Thyroid gland (tissue), 4 donors: Measurements from ENCODE around the gene AGPAT4. TPM values are rescaled to one million over a fixed set of nuclear protein-coding genes. Genes with fewer than 3 reads are reported as not detected.

Experiments
- DNase-seq, 2 donors: peaks; one replicate each; pipeline ENCODE4 v3.0.0-alpha.2; 2019
- H3K27ac ChIP-seq, 3 donors: fragments of 200-600 bp; sonication (generic); 1 replicate in 2 of 3; 2 replicates in 1 of 3; pipeline ENCODE4 v1.5.1; 2016 to 2019; ENCODE audit warnings: mild to moderate bottlenecking in 1 of 3, moderate library complexity in 1 of 3
- H3K27me3 ChIP-seq: fragments of 200-600 bp; sonication (generic); one replicate; pipeline ENCODE4 v1.5.1; 2019
- H3K36me3 ChIP-seq, 2 donors: fragments of 200-600 bp; sonication (generic); one replicate each; pipeline ENCODE4 v1.5.1; 2016 to 2019
- H3K4me1 ChIP-seq, 2 donors: fragments of 200-600 bp; sonication (generic); one replicate each; pipeline ENCODE4 v1.5.1; 2017 to 2019
- H3K4me3 ChIP-seq, 3 donors: fragments of 200-600 bp; sonication (generic); replicated peaks in 1 of 3; 1 replicate in 2 of 3; 2 replicates in 1 of 3; pipeline ENCODE4 v1.5.1; 2016; ENCODE audit warnings: mild to moderate bottlenecking in 1 of 3
- H3K9me3 ChIP-seq: fragments of 200-600 bp; sonication (generic); one replicate; pipeline ENCODE4 v1.5.1; 2017
- POLR2A ChIP-seq, 2 donors: fragments of 450-650 bp; IDR thresholded peaks; one replicate each; pipeline ENCODE4 v1.6.1; 2017; ENCODE audit warnings: antibody characterized with exemption in 2 of 2, mild to moderate bottlenecking in 2 of 2, moderate library complexity in 1 of 2
- WGBS, 2 donors: methylation state at CpG; one replicate each; pipeline ENCODE4 v1.1.5; 2017; 5-methylcytosine and 5-hydroxymethylcytosine counted together
- intact Hi-C: fragments of 100-400 bp; cut with DNase I; formaldehyde crosslinking; loops from one replicate; pipeline ENCODE4 v1.15.1; 2023
- total RNA-seq, 4 donors: library from RNA; depleted of rRNA; stranded (reverse); fragments of >200 nt; gene quantifications; one replicate each; pipeline ENCODE4 v1.2.3, GENCODE V29; 2016
- TF ChIP-seq, protein P1 (sequence below), 6 experiments: fragments of 200-600 bp in 3 of 6; fragments of 450-650 bp in 3 of 6; sonication (generic) in 3 of 6; IDR thresholded peaks; one replicate each; pipeline ENCODE4 v1.5.1; 2016 to 2019; ENCODE audit warnings: antibody characterized with exemption in 6 of 6, mild to moderate bottlenecking in 2 of 6, inconsistent platforms in 1 of 6, moderate library complexity in 1 of 6

Gene AGPAT4
- total RNA-seq, 4 donors from 2014 or later, result 6.1 to 12.8 (median 6.9) TPM

GRCh38 chr6:161211380-161212035, 62.4 kb downstream of the AGPAT4 start:
- H3K27ac ChIP-seq, result no peak overlapping the region
- no peaks in the 10 kb centered on the region for H3K27me3 ChIP-seq
- H3K36me3 ChIP-seq, result no peaks in the 10 kb centered on the region
- 92% methylated on average over 3 of the region's 3 CpGs for WGBS, 2 donors
- TF ChIP-seq, protein P1, sequence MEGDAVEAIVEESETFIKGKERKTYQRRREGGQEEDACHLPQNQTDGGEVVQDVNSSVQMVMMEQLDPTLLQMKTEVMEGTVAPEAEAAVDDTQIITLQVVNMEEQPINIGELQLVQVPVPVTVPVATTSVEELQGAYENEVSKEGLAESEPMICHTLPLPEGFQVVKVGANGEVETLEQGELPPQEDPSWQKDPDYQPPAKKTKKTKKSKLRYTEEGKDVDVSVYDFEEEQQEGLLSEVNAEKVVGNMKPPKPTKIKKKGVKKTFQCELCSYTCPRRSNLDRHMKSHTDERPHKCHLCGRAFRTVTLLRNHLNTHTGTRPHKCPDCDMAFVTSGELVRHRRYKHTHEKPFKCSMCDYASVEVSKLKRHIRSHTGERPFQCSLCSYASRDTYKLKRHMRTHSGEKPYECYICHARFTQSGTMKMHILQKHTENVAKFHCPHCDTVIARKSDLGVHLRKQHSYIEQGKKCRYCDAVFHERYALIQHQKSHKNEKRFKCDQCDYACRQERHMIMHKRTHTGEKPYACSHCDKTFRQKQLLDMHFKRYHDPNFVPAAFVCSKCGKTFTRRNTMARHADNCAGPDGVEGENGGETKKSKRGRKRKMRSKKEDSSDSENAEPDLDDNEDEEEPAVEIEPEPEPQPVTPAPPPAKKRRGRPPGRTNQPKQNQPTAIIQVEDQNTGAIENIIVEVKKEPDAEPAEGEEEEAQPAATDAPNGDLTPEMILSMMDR (IDR thresholded peaks at IDR 0.05), result no peak
- no peak for TF ChIP-seq POLR2A (IDR thresholded peaks at IDR 0.05)
- H3K4me3 ChIP-seq, result no peak overlapping the region
- no peak for DNase-seq
- intact Hi-C loops, result no loop called here
- H3K4me1 ChIP-seq, result peaks cover 38 to 42% of the 10 kb centered on the region in 2 donors
- H3K9me3 ChIP-seq, result no peaks in the 10 kb centered on the region

- TF ChIP-seq POLR2A (IDR thresholded peaks at IDR 0.05), result no peak
- TF ChIP-seq, protein P1 (IDR thresholded peaks at IDR 0.05), result no peak
- H3K27ac ChIP-seq, result no peak overlapping the region
- H3K4me3 ChIP-seq, result no peak overlapping the region
- 97 to 99% methylated on average over 2 of the region's 2 CpGs for WGBS, 2 donors
- H3K4me1 ChIP-seq, result peaks cover 33 to 35% of the 10 kb centered on the region in 2 donors
- no peaks in the 10 kb centered on the region for H3K27me3 ChIP-seq
- no peaks in the 10 kb centered on the region for H3K9me3 ChIP-seq
- H3K36me3 ChIP-seq, result no peaks in the 10 kb centered on the region
- intact Hi-C loops, result no loop called here
- no peak for DNase-seq
Observed at GRCh38 chr6:161210857-161211256, 63.0 kb downstream of the AGPAT4 start.

GRCh38 chr6:161207200-161207599, 66.7 kb downstream of the AGPAT4 start:
- no peak for DNase-seq
- Histone ChIP-seq H3K9me3 (no peaks in the 10 kb centered on the region), H3K27me3 (no peaks in the 10 kb centered on the region), H3K4me3 (no peak overlapping the region), H3K4me1 (peaks cover 20 to 26% of the 10 kb centered on the region in 2 donors), H3K27ac (no peak overlapping the region), H3K36me3 (no peaks in the 10 kb centered on the region)
- TF ChIP-seq, protein P1 (IDR thresholded peaks at IDR 0.05), result no peak
- TF ChIP-seq POLR2A (IDR thresholded peaks at IDR 0.05), result no peak
- intact Hi-C loops, result no loop called here
- 92 to 96% methylated on average over 4 of the region's 4 CpGs for WGBS, 2 donors

DNA sequence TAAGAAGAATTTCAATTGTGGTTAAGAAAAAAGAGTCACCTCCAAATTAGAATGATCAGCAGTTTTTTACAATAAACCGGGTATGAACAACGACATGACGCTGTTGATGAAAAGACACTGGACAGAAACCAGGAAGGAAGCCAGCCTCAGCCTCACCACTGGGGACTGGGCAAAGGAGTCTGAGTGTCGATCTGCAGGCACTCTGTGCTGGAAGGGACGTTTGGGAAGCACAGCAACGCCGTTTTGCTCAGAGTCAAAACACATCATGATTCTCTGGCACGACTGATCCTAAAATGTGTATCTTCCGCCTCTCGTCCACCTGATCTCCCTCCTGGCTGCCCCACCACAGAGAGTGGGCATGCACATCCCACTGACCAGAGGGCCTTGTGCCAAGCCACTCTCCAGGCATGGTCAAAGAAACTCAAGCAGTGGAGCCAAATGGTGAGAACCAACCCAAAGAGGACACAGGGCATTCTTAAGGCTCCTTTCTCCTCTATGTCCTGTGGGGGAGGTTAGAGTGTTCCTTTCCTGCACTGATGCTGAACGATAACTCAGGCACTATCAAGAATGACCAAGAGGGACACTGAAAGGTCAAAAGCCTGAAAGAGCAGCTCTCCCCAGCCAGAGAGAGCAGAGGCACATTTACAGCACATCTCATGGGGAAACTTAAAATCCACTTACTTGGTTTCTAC, 68.8 kb downstream of the AGPAT4 start:
- H3K4me1 ChIP-seq, result peaks cover 33 to 35% of the 10 kb centered on the region in 2 donors
- no peaks in the 10 kb centered on the region for H3K36me3 ChIP-seq
- peak; percentile 26 to 40 for DNase-seq
- H3K27me3 ChIP-seq, result no peaks in the 10 kb centered on the region
- intact Hi-C loops, result no loop called here
- peak overlapping the region in 2 of 3 donors; percentile 14 to 35 for H3K27ac ChIP-seq
- 70 to 72% methylated on average over 11 of the region's 11 CpGs for WGBS, 2 donors
- no peak overlapping the region for H3K4me3 ChIP-seq
- no peaks in the 10 kb centered on the region for H3K9me3 ChIP-seq
- no peak for TF ChIP-seq POLR2A (IDR thresholded peaks at IDR 0.05)
- TF ChIP-seq, protein P1 (IDR thresholded peaks at IDR 0.05), result no peak
